GM18868 (cell line): ENCODE data around the gene TLCD4.
A peak's percentile ranks its signal among the peaks of the same experiment; 100 is the strongest.
"Not testable (repeated sequence)": the region's sequence is repeated elsewhere in the genome, so short reads cannot be mapped to it uniquely, and the experiment has no call there.

ENCODE experiments used
- ATAC-seq: cut with Tn5 transposase; IDR thresholded peaks from one replicate; pipeline ENCODE4 v1.9.1; 2021; ENCODE audit warnings: mild to moderate bottlenecking, moderate library complexity; ENCODE audit not compliant: unreplicated experiment

TLCD4 gene, protein sequence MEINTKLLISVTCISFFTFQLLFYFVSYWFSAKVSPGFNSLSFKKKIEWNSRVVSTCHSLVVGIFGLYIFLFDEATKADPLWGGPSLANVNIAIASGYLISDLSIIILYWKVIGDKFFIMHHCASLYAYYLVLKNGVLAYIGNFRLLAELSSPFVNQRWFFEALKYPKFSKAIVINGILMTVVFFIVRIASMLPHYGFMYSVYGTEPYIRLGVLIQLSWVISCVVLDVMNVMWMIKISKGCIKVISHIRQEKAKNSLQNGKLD

DNA sequence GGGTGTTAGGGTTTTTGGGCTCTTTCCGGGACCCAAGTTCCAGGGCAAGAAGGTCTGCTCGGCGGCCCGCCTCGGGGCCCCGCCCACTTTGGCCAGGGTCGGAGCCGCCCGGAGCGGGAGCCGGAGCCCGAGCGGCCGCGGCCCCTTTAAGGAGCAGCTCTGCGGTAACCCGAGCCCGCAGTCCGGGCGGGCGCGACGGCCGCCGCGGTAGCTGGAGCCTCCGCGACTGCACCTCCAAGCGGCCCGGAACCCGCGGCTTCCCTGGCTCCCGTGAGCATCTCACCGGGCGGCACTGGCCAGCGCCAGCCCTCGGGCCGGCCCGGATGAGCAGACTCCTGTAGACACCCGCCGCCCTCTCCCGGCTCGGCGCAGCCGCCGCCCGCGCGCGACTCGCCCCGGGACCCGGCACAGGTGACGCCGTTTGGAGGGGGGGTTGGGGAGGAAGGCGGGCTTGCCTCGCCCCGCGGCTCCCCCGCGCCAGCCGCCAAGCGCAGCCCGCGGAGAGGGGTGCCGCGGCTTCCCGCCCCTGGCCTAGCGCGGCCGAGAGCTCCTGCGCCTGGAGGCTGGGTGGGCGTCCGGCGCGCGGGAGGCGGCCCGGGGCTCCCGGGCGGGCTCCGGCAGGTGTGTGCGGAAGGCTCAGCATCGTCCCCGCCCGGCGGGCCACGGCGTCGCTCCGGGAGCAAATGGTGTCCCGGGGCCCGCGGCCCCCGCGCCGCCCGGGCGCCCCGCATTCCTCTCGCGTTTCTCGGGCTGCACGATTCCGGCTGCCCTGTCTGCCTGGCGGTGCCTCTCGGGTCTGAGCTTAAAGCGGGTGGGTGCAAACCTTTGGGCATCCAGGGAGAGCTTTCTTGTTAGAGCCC is at the start of gene TLCD4:
TLCD4 (plus strand) TSS at position 149 of the 860 bp plus-strand sequence. CDS start 26,547 bp downstream, outside the sequence.
- ATAC-seq, result peak; percentile 52

DNA sequence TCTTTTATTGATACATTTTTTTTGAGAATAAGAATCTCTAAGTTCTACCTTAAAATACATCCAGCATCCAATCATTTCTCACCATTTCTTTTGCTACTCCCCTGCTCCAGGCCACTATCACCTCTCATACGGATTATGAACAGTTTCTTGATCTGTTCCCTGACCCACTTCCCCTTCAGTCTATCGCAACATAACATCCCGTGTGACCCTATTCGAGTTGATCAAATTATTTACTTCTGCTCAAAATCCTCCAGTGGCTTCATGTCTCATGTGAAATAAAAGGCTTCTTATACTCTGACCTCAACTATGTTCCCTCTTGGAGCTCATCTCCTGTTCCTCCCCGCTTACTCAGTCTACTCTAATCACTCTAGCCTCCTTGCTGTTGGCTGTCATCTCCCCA is 49.6 kb upstream of the TLCD4 start:
- ATAC-seq, result no peak

DNA sequence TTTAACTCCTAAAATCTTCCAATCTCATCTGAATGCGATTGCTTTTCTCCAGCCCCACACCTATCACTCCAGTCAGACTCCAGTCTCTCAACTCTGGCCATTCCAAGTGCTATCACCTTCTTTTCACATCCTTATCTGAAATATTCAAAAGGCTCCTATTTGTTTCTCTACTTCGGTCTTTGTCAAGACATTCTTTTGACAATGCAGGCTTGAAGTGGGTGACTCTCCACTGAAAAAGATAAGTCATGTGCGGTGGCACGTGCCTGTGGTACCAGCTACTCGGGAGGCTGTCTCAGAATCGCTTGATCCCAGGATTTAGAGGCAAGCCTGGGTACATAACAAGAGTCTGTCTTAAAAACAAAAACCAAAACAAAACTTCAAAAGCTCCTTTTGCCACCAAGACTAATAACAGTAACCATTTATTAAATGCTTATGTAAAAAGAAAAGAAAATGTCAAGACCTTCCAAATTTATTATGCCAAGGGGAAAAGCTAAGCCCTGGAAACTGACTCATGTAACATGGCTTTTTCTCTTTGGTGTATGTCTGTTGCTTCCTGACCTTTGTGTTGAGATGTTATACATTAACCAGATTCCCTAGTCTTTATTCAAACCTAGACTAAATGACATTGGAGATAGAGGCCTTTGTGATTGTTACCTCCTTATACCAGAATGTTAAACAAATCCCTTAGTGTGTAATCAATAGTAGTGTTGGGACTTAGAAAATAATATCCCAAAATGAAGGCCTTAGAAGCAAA is 48.0 kb upstream of the TLCD4 start:
- no peak for ATAC-seq

DNA sequence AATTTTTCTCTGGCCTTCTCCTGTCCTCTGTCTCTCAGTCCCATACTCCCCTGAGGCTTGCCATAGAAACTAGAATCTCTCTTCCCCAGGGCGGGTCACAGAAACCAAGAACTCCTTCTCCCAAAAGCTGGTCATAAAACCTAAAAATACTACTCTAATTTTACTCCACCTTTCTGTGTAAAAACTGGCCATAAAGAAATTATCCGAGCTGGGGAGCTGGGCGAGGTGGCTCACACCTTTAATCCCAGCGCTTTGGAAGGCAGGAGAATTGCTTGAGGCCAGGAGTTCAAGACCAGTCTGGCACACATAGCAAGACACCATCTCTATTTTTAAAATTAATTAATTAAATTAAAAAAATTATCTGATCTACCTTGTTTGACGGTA is 47.5 kb upstream of the TLCD4 start:
- no peak for ATAC-seq

DNA sequence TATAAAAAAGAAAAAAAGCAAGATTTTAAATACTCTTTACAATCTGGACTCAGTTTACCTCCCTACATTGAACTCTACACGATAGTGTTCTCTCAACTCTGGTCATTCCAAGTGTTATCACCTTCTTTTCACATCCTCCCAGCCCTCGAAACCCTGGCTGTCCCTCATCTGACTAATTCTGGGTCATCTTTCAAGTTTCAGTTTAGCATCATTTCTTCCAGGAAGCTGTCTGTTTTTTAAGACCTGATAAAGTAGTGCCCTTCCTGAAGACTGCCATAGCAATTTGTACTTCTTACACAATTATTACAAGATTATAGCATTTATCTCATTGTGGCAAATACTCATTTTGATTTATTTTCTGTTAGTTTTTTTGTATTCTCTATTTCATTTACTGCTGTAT is 45.6 kb upstream of the TLCD4 start:
- ATAC-seq, result no peak

DNA sequence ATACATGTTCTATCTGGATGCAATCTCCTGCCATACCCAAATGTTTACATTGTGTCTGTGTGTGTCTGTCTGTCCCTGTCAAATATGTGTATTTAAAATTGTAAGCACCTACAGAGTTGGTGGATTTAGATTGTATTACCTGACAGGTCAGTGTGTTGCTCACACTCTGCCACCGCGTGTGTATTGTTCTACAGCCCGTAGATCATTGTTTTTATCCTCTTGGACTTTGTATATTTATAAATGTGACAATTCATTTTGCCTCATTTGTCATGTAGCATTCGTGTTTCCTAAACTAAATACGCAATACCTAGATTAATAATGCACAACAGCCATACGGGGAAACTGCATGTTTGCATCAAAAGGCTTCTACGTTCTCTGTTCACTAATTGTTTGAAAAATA is 45.0 kb upstream of the TLCD4 start:
- ATAC-seq, result no peak

DNA sequence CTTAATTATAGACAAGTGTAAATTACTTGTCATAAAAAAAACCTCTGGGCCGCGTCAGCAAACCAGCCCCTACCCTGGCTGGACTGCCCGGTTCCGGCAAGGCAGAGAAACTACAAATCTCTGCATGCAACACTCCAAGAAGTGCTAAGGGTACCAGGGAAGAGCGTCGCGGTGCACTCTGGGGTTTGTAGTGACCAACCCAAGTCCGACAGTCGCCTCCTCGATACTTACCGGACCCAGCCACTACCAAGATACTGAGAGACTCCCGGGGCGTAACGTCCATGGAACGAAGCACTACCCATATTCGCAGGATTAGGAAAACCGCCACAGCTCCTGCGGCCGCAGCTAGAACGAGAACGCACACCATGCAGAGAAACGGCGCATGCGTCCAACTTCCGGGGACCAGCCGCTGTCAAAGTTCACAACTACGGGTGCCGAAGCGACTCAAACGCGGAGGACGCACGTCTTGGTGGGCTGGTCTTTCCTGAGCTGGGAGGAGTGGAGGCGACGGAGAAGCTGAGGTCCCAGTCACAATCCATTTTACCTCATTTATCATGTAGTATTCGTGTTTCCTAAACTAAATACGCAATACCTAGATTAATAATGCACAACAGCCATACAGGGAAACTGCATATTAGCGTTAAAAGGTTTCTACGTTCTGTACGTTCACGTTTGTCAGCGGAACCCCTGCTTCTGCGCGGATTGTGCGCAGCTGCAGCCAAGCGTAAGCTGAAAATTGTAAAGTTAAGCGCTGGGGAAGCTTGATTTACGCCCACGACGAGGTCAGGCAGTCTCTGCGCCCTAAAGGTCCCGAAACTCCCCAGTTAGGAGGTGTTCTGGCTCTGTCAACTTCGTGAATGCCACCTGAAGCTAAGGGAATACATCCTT is 44.4 kb upstream of the TLCD4 start, which contains the start of gene ALG14:
ALG14 (minus strand) TSS at position 420 of the 888 bp plus-strand sequence; CDS start at position 367, 53 bp downstream.
- ATAC-seq, result peak; percentile 96

DNA sequence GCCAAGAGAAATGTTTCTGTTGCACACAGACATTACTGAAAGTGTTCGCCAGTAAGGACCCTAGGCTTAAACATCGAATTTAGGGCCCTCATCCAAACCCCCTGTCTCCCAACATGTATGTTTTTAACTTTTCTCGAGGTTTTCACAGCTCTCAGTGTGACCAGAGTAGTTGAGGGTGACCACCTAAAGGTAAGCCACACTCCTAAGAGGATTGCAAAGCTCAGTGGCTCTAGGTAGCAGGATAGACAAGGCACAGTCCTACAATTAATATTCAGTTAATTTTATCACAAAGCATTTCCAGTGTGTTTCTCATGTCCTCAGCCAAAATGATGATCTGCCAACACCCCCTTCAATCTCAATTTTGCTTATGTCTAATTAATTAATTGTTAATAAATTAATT is 43.7 kb upstream of the TLCD4 start:
- ATAC-seq, result peak; percentile 1

DNA sequence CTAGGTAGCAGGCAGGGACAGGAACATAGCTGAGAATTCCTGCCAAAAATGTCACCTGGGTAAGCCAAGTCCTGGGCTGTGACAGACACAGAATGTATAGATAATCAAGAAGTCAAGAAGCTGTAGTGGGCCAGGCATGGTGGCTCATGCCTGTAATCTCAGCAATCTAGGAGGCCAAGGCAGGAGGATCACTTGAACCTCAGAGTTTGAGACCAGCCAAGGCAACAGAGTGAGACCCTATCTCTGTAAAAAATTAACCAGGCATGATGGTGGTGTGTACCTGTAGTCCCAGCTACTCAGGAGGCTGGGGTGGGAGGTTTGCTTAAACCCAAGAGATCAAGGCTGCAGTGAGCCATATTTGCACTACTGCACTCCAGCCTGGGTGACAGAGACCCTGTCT is 41.1 kb upstream of the TLCD4 start:
- ATAC-seq, result no peak

DNA sequence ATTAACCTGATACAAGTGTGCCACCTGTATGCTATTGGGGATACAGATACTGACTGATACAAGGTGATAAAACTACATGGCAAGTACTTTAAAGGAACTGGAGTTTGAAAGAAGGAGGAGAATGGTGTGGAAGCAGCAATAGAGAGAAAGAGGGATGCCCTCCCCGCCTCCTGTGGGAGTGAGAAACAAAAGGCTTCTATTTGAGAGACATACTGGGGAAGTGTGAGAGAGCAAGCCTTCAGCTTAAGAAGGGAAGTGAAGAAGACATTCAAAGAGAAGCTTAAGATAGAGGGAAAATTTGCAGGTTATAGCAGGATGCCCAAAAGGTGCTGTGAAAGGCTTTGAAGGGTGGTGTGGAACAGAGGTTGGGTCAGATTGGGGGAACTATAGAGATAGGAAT is 36.7 kb upstream of the TLCD4 start:
- no peak for ATAC-seq

DNA sequence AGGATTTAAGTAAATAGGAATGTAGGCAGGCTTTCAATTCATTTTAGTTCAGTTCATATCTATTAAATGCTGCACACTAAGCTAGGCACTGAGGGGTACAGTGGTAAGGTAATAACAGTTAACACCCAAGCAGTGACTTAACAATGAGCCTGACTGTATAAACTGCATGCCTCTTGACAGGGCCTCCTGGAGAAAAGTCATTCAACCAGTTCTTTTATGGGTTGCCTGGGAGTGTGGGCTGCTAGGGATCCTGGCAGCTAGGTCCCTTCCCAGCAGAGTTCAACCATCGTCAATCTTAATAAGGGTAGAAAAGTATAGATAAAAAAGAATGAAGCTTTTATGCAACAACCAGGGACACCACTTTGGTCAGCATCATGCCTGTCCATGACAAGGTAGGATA is 36.3 kb upstream of the TLCD4 start:
- no peak for ATAC-seq

DNA sequence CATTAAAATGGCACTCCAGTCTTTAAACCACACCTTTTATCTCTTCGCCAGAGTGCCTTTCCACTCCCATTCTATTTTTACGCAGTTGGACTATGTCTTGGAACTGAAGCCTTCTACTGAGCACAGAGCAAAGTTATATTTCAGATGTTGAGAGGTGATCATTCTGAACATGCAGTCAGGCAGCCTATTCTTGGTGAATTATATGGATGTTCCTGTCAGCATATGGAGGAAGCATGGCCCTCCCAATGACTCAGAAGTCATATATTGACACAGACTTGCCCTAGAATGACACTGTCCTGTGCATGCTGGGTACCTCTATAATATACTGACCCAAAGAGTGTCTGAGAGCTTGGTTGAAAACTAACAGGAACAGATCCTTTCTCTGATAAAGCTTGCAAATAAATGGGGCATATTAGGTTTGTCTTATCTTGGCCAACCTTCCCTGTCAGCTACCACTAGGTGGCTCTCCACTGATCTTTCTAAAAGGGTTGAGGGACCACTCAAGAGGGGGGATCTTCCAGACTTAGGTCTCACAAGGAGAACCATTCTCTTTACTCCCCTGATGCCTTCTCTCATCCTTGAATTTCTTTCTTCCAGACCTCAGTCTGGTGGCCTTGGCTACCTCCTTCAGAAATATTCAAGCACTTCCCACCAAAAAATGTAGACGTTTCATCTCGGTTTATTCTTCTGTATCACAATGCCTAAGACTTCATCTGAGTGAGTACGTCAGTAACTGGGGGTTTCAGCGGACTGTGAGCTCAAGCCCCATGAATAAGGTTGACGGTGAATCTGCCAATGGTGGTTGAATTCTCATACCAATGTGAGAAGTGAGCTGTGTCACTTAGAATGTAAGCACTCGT is 32.6 kb upstream of the TLCD4 start:
- ATAC-seq, result peak; percentile 79

DNA sequence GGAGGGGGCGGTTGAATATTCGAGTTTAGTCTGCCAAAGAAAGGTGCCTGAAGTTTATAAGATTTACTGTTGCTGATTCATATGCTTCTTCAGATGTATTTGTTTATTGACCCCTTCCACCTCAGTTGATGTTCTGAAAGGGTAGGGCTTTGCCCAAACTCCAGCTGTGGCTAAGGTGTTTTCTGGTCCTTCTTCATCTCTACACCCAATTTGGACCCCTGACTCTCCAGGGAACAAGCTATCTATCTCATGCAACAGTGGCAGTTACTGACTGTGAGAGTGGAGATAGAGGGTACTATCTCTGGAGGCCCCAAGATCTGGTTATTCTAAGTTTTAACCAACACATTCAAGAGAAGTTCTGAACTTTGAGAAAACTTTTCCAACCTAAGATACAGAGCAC is 31.8 kb upstream of the TLCD4 start:
- no peak for ATAC-seq

DNA sequence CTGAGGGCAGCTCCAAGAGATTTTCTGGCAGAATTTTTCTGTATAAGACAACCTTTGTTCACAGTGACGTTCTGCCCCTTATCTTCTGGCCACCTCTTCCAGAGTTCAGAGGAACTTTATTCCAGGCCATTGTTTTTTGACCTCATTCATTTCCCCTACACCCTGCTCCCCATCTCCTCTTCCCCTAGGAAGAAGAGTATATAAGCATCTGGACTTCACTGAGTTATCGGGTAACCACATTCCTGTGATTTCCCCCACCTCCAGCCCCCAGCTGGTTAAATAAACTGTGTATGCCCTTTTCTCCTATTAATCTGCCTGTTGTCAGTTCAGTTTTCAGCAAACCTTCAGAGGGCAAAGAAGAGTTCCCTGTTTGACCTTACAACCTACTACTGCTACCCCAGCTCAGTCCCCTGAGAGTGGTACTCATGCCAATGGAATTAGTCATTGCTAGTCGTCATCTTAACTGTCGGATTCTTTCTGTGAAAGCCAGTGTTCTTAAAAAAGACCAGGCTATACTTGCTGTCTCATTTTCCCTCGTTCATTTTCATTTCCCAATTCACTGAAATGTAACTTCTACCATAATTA is 30.1 kb upstream of the TLCD4 start:
- peak; percentile 55 for ATAC-seq

DNA sequence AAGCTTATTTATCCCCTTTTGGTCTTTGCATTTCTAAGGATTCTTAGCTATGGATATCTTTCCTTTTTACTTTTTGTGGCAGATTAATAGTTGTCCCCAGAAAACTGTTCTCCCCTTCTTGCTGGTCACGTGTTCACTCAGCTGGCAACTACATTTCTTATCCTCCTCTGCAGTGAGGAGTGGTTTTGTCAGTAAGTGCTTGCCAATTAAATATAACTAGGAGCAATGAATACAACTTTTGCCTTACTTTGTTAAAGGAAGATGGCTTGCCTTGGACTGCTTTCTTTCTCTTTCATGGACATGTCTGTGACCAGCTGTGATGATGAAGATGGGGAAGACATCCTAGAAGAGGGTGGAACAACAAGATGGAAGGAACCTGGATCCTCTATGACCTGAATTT is 28.9 kb upstream of the TLCD4 start:
- ATAC-seq, result no peak

DNA sequence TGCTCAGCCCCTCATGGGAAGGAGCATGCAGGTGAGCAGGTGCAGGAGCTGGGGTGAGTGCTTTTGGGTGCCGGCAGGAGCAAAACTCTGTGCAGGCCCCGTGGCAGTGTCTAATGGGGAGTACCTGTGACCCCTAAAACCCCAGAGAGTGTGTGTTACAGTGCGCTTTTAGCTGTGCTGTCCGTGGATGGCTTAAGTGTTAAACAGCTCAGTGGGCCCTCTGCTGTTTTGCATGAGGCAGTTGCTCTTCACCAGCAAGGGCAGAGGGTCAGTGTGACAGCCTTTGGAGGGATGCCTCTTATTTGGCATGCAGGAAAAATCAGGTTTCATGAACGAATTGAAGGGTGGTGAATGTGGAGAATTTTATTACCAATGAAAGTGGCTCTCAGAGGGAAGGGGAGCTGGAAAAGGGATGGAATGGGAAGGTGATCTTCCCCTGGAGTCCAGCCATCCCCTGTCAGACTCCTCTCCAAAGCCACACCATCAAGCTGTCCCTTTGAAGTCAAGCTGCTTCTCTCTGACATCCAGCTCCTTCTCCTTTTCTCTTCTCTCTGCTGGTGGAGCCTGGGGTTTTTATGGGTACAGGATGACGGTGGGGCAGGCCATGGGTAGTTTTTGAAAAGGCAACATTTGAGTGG is 27.4 kb upstream of the TLCD4 start:
- no peak for ATAC-seq

DNA sequence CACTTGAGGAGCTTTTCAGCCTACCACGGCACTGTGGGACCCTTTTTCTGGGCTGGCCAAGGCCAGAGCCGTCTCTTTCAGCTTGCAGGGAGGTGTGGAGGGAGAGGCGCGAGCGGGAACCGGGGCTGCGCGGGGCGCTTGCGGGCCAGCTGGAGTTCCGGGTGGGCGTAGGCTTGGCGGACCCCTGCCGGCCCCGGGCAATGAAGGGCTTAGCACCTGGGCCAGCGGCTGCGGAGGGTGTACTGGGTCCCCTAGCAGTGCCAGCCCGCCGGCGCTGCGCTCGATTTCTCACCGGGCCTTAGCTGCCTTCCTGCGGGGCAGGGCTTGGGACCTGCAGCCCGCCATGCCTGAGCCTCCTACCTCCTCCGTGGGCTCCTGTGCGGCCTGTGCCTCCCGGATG is 25.9 kb upstream of the TLCD4 start:
- ATAC-seq, result not testable (repeated sequence)

DNA sequence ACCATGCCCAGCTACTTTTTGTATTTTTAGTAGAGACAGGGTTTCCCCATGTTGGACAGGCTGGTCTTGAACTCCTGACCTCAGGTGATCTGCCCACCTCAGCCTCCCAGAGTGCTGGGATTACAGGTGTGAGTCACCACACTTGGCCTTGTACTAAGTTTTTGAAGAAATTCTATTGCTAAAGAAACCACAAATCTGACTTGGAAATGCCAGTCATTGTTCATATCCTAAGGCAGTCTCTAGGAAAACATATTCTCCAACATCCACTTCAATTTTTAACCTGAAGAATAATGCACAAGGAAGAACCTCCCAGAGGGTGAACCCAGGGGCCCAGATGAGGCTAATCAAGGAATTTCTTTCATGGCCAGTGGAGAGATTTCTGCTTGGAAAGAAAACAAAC is 24.3 kb upstream of the TLCD4 start:
- not testable (repeated sequence) for ATAC-seq

DNA sequence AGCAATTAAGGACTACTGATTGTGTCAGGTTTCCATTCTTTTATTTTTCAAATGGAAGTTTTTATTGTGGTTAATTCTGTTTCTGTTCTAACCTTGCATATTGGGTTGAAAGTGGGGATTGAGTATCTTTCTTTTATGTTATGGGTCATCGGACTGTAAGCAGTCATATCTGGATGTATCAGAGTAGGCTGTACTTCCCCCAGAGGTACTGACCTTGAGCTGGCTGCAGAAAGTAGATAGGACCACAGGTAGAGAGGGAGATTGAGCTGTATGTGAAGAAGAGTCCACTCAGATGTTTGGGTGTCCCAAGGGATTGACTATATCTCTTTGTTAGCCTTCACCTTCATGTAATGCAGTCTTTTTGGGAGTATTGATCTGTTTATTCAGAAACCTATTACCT is 23.9 kb upstream of the TLCD4 start:
- peak; percentile 43 for ATAC-seq
